GM23338 (cell line): Measurements from ENCODE around the gene PTPRN2. TPM values are rescaled to one million over a fixed set of nuclear protein-coding genes. Genes with fewer than 3 reads are reported as not detected.

Experiments
- ATAC-seq: fragments of 200-7000 bp; cut with Tn5 transposase; 3 replicates; pipeline ENCODE4 v1.9.1; 2020
- DNase-seq: peaks from one replicate; pipeline ENCODE4 v3.0.0-alpha.2; 2015; ENCODE audit warnings: low spot score
- H2AFZ ChIP-seq: fragments of 200-600 bp; sonication (generic); 2 replicates; pipeline ENCODE4 v1.8.0; 2016; ENCODE audit warnings: antibody characterized with exemption, mild to moderate bottlenecking, moderate library complexity
- H3F3A ChIP-seq: fragments of 200-600 bp; sonication (generic); replicated peaks from 2 replicates; pipeline ENCODE4 v1.8.0; 2017; ENCODE audit warnings: antibody characterized with exemption, mixed run types, low read depth
- H3K27ac ChIP-seq: fragments of 200-600 bp; sonication (generic); 2 replicates; pipeline ENCODE4 v1.6.1; 2016; ENCODE audit warnings: low read depth
- H3K27me3 ChIP-seq: fragments of 200-600 bp; sonication (generic); 2 replicates; pipeline ENCODE4 v1.8.0; 2016; ENCODE audit warnings: mild to moderate bottlenecking, mixed run types, moderate library complexity; ENCODE audit not compliant: insufficient read depth
- H3K36me3 ChIP-seq: fragments of 200-600 bp; sonication (generic); 2 replicates; pipeline ENCODE4 v1.8.0; 2016; ENCODE audit warnings: mild to moderate bottlenecking; ENCODE audit not compliant: insufficient read depth
- H3K4me1 ChIP-seq: fragments of 200-600 bp; sonication (generic); 2 replicates; pipeline ENCODE4 v1.8.0; 2016; ENCODE audit warnings: mild to moderate bottlenecking, moderate library complexity; ENCODE audit not compliant: insufficient read depth
- H3K4me2 ChIP-seq: fragments of 200-600 bp; sonication (generic); 2 replicates; pipeline ENCODE4 v1.7.1; 2017; ENCODE audit warnings: mixed run types
- H3K4me3 ChIP-seq: fragments of 200-600 bp; sonication (generic); 2 replicates; pipeline ENCODE4 v1.6.1; 2016; ENCODE audit warnings: mixed run types
- H3K79me2 ChIP-seq: fragments of 200-600 bp; sonication (generic); replicated peaks from 2 replicates; pipeline ENCODE4 v1.8.0; 2017; ENCODE audit warnings: mild to moderate bottlenecking; ENCODE audit not compliant: insufficient read depth
- H3K9me2 ChIP-seq: fragments of 200-600 bp; sonication (generic); 2 replicates; pipeline ENCODE4 v1.8.0; 2017; ENCODE audit not compliant: insufficient read depth
- H4K20me1 ChIP-seq: fragments of 200-600 bp; sonication (generic); replicated peaks from 2 replicates; pipeline ENCODE4 v1.8.0; 2017; ENCODE audit warnings: mild to moderate bottlenecking; ENCODE audit not compliant: insufficient read depth
- H3K27ac Mint-ChIP-seq: 2 replicates; pipeline ENCODE4 v1.8.0; 2020; ENCODE audit warnings: inconsistent platforms, mild to moderate bottlenecking, moderate library complexity, mixed read lengths
- H3K27me3 Mint-ChIP-seq: 3 replicates; pipeline ENCODE4 v1.8.0; 2022; ENCODE audit warnings: low read depth, mild to moderate bottlenecking, moderate library complexity, mixed read lengths, inconsistent platforms; ENCODE audit not compliant: insufficient read depth, poor library complexity
- H3K36me3 Mint-ChIP-seq: 3 replicates; pipeline ENCODE4 v1.8.0; 2021; ENCODE audit warnings: low read depth, mild to moderate bottlenecking, inconsistent platforms, moderate library complexity, mixed read lengths
- H3K4me1 Mint-ChIP-seq: 3 replicates; pipeline ENCODE4 v1.8.0; 2020; ENCODE audit warnings: mild to moderate bottlenecking, inconsistent platforms, mixed read lengths
- H3K4me3 Mint-ChIP-seq: 3 replicates; pipeline ENCODE4 v1.8.0; 2021; ENCODE audit warnings: moderate library complexity, mild to moderate bottlenecking, inconsistent platforms, mixed read lengths
- H3K9me3 Mint-ChIP-seq: 3 replicates; pipeline ENCODE4 v1.8.0; 2020; ENCODE audit warnings: moderate library complexity, mild to moderate bottlenecking, inconsistent platforms, mixed read lengths
- CREB1 ChIP-seq: fragments of 250-450 bp; sonication (Bioruptor Pico); IDR thresholded peaks from 2 replicates; pipeline ENCODE4 v1.5.0; 2020; ENCODE audit warnings: low read depth, mild to moderate bottlenecking, moderate library complexity
- CTCF ChIP-seq, 2 experiments: fragments of 200-600 bp in 1 of 2; sonication (generic) in 1 of 2; conservative IDR thresholded peaks; 2 replicates each; pipeline versions ENCODE4 v1.5.1 to v1.6.1; 2016 to 2017; ENCODE audit warnings: antibody characterized with exemption in 2 of 2, low read depth in 2 of 2, mild to moderate bottlenecking in 2 of 2, moderate library complexity in 1 of 2
- ETS1 ChIP-seq: IDR thresholded peaks from 2 replicates; pipeline ENCODE4 v1.6.1; 2016; ENCODE audit warnings: antibody characterized with exemption
- EZH2 ChIP-seq: fragments of 200-600 bp; sonication (generic); IDR thresholded peaks from one replicate; pipeline ENCODE4 v1.8.0; 2017; ENCODE audit warnings: antibody characterized with exemption, mild to moderate bottlenecking, low read depth; ENCODE audit not compliant: unreplicated experiment
- EZH2phosphoT487 ChIP-seq: fragments of 200-600 bp; sonication (generic); IDR thresholded peaks from one replicate; pipeline ENCODE4 v1.8.1; 2018; ENCODE audit warnings: antibody characterized with exemption; ENCODE audit not compliant: unreplicated experiment
- NANOG ChIP-seq: IDR thresholded peaks from 2 replicates; pipeline ENCODE4 v1.6.1; 2016; ENCODE audit warnings: antibody characterized with exemption, borderline replicate concordance
- POLR2AphosphoS5 ChIP-seq: IDR thresholded peaks from 2 replicates; pipeline ENCODE4 v1.6.1; 2016; ENCODE audit warnings: antibody characterized with exemption, low read depth
- REST ChIP-seq: IDR thresholded peaks from one replicate; pipeline ENCODE4 v1.6.1; 2018; ENCODE audit warnings: antibody characterized with exemption; ENCODE audit not compliant: unreplicated experiment
- STAT1 ChIP-seq: IDR thresholded peaks from one replicate; pipeline ENCODE4 v1.6.1; 2016; ENCODE audit warnings: antibody characterized with exemption; ENCODE audit not compliant: unreplicated experiment
- ZNF114 ChIP-seq: fragments of 250-450 bp; sonication (Bioruptor Pico); IDR thresholded peaks from 2 replicates; pipeline ENCODE4 v1.5.0; 2020; ENCODE audit warnings: mild to moderate bottlenecking, moderate library complexity
- ZNF331 ChIP-seq: fragments of 250-450 bp; sonication (Bioruptor Pico); IDR thresholded peaks from 2 replicates; pipeline ENCODE4 v1.5.0; 2020; ENCODE audit warnings: low read depth, mild to moderate bottlenecking, moderate library complexity
- ZNF462 ChIP-seq: fragments of 250-450 bp; sonication (Bioruptor Pico); IDR thresholded peaks from 2 replicates; pipeline ENCODE4 v1.5.0; 2020; ENCODE audit warnings: mild to moderate bottlenecking, moderate library complexity
- polyA plus RNA-seq: library from polyadenylated mRNA; unstranded; fragments of >200 nt; fragmentation: Nextera tagmentation; extraction: Ambion mirVana; gene quantifications from 2 replicates; pipeline ENCODE4 v1.2.1, GENCODE V29; 2016
- total RNA-seq: library from RNA; depleted of rRNA; stranded (reverse); fragments of >200 nt; shearing (Covaris generic); gene quantifications from 2 replicates; pipeline ENCODE4 v1.2.3, GENCODE V29; 2014

PTPRN2 gene
- total and polyA plus RNA-seq, 2 experiments from 2014 or later = 0.87 to 4.0 TPM

- Mint-ChIP-seq H3K36me3 (peaks cover 34% of the 10 kb centered on the region; the same call in 2 of the 3 replicates), H3K9me3 (no peaks in the 10 kb centered on the region; the same call in none of the 3 replicates), H3K27ac (no peak overlapping the region), H3K27me3 (no peaks in the 10 kb centered on the region), H3K4me1 (no peaks in the 10 kb centered on the region), H3K4me3 (no peak overlapping the region)
- no peak for DNase-seq
- H3K27me3 ChIP-seq = no peaks in the 10 kb centered on the region
- no peak overlapping the region for H3K27ac ChIP-seq
- no peak for ATAC-seq
- no peak overlapping the region for H3K4me2 ChIP-seq
- no peak for TF ChIP-seq ZNF462 (CRISPR knock-in tag)
- TF ChIP-seq ZNF114 (CRISPR knock-in tag) = no peak
- TF ChIP-seq ZNF331 (CRISPR knock-in tag) = no peak
- TF ChIP-seq ETS1 = no peak
- no peak for TF ChIP-seq EZH2
- no peak for TF ChIP-seq REST
- TF ChIP-seq EZH2phosphoT487 = no peak
- TF ChIP-seq POLR2AphosphoS5 = no peak
- no peak for TF ChIP-seq CTCF (conservative IDR thresholded peaks at IDR 0.05; ENCODE audit: low read depth in 2 of 2)
- TF ChIP-seq NANOG = no peak
- TF ChIP-seq STAT1 = no peak
- TF ChIP-seq CREB1 (CRISPR knock-in tag) = no peak
- H3K4me3 ChIP-seq = no peak overlapping the region
- no peaks in the 10 kb centered on the region for H3K9me2 ChIP-seq
- no peaks in the 10 kb centered on the region for H4K20me1 ChIP-seq
- H2AFZ ChIP-seq = no peak overlapping the region
- H3F3A ChIP-seq = no peaks in the 10 kb centered on the region
- H3K36me3 ChIP-seq = no peaks in the 10 kb centered on the region
- H3K79me2 ChIP-seq = no peaks in the 10 kb centered on the region
- H3K4me1 ChIP-seq = no peaks in the 10 kb centered on the region
Observed at GRCh38 chr7:158014976-158015375, 572.6 kb downstream of the PTPRN2 start.
